Hematopoietic multipotent progenitor cell treated with erythropoietin and hydrocortisone succinate and interleukin-3 and kit ligand, for 6 days (in vitro differentiated cells): ENCODE results near the gene KAZN.

Source experiments
- DNase-seq: peaks from one replicate; pipeline ENCODE4 v3.0.0-alpha.2; 2015

KAZN gene

DNA sequence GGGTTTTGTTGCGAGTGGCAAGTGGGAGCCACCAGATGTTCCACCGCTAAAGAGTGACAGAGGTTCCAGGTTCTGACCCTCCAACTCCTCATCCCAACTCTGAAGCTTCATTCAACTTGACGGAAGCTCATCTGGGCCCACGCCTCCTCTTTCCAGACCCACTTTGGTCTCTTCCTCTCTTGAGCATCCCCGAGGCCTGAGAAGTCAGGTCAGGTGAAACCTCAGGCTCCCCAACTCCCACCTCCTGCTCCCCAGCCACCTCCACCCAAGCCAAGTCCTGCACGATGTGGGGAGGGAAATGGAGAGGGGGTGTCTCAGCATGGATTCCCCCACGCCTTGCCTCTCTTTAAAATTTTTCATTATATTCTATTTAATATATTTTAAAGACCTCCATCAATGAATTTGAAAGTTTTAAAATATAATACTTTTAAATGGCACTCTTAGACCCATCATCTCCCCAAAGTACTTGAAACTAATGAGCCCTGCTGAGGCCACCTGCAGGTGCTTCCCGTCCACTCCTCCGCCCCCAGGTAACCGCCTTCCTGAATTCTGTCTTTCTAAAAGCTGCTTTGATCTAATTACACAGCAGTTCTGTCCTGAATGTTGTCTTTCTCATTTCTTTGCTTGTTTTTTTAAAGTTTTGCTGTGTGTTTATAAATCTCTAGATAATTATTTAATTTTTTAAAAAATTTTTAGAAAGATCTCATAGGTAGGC, 238.1 kb downstream of the KAZN start:
- no peak for DNase-seq

DNA sequence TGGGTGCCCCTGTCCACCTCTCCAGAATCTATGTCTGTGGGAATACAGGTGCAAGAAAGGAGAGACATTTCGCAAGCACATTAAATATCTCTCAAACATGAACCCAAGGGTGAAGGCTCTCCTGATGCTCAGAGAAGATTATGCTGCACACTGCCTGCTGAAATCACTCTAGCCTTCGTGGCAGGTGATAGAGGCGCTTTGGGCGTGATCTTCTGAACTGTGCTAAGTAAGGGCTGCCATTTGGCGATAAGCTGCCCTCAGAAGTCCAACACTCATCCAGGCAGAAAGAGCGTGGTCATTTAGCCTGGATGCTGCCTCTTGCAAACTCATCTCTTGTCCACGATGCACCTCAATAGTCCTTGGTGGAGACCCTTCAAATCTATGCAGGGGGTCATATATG, 241.9 kb downstream of the KAZN start:
- no peak for DNase-seq

DNA sequence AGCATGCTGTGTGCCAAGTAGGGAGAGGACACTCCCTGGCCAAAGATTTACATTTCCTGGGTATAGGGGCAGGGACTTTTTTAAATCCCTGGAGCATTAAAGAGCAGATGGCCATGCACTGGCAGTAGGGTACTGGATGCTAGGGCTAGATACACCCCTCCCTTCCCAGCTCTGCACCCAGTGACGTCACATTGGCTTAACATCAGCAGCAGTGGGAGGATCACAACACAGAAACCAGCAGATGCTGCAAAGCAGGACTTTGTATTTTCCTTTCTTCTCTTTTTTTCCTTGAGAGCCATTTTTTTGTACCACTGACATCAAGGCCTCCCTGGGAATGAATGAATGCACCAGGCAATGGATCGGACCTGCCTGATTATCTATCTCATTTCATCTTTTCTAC, 243.0 kb downstream of the KAZN start:
- no peak for DNase-seq

DNA sequence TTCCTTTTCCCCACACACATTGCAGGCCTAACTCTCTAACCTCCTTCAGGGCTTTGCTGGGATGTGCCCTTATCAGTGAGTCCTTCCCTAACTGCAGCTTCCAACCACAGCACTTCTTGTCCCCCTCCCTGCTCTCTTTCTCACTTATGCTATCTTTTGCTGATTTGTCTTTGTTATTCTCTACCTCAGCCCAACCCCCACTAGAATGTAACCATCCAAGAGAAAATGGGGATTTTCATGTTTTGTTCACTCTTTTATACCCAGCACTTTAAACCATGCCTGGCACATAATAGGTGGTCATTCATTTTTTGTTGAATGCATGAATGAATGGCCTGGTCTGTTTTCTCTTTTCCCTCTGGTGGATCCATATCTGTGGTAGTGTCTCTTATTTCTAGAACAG, 243.5 kb downstream of the KAZN start:
- DNase-seq, result no peak

DNA sequence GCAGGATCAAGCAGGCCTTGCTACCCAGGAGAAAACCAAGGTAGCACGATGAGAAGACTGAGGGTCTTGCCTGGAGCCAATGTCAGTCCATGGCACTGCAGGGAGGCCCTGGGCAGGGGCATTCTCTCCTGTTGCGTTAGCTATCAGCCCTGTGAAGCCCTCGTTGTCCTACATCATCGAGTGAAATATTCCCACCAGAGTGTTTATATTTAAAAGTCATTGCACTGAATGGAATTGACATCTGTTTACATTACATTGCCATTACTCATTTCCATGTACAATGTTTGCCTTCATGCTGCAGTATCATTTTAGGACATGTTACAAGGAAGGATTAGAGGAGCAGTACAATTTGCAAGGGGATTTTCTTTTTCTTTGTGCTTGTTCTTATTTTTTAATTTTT, 243.9 kb downstream of the KAZN start:
- no peak for DNase-seq

DNA sequence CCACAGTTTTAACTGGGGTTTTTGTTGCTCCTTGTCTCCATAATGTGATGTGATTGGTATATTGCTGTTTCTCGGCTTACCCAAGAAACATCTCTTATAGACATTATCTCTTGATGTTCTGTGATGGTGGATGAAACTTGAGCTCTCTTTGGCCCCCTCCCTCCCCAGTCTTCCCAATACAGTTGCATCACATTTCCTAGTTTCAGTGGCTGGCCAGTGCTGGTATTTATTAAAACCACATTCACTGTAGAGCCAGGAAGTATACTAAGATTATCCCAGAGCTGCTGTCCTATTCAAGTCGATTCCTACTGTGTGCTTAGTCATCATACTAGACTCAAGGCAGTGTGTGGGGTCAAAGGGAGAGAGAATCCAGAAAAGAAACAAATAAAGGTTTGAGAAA, 244.4 kb downstream of the KAZN start:
- no peak for DNase-seq

DNA sequence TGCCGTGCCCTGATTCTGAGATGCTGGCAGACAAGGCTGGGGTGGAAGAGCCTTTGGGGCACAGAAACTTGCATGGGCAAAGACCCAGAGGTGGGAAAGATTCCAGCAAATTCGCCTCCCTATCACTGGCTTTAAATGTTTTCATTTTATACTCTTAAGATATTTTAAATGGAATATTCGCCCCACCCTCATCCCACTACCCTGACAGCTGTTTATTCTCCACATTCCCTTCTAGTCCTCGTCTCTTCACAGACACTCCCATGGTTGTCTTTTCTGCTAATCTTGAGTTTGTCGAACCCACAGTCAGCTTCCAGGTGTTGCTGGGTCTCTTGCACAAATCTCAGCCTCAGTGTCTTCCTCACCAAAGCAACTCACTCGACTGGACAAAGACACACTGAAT, 245.0 kb downstream of the KAZN start:
- DNase-seq, result no peak

DNA sequence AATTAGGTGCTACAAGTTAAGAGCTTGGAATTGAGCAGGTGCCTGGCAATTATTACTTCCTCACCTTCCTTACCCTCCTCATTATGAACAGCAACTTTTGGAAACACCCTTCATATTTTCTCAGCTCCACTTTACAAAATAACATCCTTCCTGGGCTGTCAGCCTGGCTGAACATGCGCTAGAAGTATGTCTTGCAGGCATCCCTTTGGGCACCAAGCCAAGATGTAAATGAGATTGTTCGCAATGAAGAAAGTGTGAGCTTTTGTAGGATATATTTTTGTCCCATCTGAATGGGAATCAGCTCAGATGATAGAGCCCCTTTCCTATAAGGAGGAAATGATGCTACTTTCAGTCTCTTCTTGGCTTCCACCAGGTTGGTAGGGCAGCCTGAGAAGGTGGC, 245.9 kb downstream of the KAZN start:
- no peak for DNase-seq

DNA sequence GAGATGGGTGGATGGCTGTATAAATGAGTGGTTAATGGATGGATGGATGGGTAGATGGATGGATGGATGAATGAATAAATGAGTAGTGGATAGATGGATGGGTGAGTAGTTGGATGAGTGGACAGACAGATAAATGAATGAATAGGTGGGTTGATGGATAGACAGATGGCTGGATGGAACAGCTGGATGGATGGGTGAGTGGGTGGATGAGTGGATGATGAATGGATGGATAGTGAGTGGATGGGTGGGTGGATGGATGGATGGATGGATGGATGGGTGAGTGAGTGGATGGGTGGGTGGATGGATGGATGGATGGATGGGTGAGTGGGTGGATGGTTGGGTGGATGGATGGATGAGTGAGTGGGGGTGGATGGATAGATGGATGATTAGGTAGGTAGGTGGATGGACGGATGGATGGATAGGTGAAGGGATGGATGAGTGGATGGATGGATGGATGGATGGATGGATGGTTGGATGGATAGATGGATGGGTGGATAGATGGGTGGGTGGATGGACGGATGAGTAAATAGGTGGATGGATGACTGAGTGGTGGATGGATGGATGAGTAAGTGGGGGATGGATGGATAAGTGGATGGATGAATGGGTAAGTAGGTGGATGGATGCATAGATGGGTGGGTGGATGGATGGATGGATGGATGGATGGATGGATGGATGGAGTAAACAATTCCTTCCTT, 246.6 kb downstream of the KAZN start:
- no peak for DNase-seq

DNA sequence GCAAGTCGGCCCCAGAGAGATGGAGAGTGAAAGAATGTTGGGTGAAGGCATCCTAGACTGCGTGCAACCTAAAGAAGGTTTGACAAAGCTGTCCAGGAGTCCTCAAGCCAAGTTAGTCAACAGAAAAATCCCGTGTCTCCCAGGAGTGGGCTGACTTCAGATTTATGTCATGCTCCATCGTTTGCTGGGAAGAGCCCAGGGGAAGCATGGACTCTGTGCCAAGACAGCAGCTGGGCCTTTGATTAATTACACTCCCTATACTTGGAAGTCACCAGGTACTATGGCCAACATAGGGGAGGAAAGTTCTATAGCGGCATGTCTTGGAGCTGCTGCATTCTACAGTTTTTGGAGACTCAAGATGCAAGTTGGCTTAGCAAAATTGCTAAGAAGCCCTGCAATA, 247.4 kb downstream of the KAZN start:
- DNase-seq, result no peak

DNA sequence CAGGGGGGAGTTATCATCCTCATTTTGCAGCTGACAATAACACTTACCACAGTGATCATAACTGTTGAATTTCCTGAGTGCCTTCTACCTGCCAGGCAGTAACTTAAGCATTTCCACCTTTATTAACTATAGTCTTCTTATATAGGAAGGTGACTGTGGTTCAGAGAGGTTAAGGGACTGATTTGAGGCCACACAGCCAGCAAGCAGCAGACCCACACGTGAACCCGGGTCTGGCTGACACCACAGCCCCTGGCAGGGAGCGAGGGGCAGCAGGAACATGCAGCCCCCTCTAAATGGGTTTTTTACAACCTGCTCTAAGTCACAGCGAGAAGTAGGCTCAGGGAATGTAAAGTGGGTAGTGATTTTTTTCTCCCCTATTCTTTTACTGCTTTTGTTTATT, 248.2 kb downstream of the KAZN start:
- no peak for DNase-seq

DNA sequence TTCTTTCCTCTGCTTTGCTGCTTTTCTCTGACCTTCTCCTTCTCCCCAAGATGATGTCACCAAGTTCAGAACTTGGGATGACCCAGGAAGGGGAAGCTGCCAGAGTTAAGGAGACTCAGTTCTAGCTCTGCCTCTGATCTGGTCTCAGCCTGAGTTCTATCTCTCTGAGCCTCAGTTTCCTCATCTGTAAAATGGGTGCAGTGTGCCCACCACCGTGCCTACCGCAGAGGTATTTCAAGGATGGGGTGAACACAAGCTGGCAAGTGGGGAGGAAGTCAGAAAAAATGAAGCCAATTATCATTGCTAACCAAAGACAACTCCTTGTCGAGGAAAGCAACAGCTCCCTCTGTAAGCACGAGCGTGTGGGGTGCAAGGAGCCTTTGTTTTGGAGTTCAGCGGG, 249.7 kb downstream of the KAZN start:
- no peak for DNase-seq

DNA sequence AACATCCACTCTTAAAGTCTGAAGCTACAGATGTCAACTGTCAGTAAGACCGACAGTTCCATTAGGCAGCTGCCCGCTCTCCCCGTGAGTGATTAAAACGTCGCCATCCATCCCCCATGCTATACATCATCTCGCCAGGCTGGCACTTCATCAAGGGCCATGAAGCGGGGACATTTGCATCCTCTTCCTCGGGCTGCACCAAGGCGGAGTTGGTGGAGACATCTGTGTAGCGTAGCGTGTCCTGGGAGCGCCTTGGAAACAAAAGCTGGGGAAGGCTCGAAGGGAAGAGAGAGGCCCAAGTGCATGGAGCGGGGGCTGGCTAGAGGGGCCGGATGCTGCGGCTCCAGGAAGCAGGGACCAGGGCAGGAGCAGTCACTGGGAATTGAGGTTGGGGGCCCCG, 250.1 kb downstream of the KAZN start:
- no peak for DNase-seq

DNA sequence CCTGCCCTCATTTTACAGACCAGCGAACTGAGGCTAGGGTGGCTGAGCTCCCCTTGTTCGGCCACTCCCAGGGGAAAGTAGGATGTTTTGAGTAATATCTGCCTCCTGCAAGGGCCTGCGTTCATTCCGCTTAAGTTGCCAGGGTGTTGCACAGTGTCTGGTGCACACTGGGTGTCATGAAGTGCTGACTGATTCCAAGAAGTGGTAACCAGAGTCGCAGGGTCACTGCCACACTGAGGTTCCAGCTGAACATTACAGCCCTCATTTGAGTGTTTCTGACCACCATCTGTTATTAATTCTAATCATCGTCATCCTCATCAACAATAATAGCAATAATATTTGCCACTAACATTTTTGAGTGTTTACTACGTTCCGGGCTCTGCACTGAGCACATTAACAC, 250.6 kb downstream of the KAZN start:
- no peak for DNase-seq

DNA sequence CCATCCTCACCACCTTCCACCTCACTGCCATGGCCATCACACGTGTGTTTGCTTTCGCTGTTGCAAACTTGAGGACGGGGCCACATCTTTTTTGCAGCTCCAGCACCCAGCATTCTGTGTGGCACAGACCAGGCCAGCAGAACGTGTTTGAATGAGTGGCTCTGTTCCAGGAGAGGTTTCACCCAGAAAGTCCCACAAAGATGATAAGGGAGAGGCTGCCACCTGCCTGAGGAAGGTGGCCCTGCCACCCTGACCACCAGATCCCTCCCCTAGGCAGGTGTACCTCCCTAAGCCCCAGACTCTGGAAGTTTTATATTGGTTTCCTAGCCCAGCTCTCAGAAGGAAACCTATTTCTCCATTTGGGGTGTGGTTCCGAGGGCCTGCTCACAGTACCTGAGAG, 252.1 kb downstream of the KAZN start:
- DNase-seq, result peak; percentile 59

DNA sequence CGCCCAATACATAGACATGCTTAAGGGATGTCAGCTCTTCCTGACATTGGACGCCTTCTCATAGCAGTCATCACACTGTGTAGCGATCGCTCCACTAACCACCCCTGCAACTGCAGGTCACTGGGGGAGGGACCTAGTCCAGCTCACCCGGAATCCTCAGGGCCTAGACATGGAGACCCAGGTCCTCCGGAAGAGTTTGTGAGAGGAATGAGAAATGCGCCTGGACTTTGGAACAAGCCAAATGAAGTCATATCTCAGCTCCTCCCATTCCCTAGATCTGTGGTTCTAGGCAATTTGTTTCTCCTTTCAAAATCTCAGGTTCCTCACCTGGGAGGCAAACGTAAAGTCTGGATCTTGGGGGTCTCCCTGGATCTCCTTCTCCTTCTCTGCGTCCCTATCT, 253.3 kb downstream of the KAZN start:
- no peak for DNase-seq

DNA sequence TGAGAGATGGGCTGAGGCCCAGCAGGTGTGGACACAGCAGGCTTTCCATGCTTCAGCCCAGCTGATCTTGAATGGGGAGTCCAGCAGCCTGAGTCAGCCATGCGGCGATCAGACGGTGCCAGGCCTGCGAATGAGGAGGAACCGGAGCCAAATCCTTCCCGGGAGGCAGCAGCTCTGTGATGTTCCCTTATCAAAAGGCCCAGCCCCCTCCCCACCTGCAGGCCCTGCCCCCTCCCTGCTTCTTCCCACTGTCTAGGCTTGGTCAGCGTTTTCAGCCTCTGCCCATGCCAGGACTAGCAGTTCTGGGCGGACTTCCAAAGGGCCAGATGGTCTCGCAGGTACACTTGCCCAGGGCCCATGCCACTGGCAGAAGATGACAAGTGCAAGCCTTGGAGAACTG, 253.8 kb downstream of the KAZN start:
- DNase-seq, result no peak

DNA sequence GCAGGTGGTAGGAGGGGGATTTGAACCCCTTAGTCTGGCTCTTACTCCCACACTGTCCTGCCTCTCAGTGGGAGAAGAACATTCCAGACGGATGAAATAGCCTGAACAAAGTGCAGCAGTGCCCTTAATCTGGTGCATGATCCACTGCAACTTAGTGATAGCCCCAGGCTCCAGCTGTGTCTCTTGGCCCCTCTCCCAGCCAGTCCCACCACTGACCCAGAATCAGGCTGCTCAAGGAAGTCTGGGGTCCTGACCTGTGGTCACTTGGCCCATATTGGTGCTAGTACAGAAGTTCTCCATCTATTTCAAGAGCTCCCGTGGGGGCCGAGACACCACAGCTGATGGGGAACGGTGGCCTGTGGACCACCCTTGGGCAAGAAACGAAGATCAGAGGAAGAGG, 255.0 kb downstream of the KAZN start:
- no peak for DNase-seq

DNA sequence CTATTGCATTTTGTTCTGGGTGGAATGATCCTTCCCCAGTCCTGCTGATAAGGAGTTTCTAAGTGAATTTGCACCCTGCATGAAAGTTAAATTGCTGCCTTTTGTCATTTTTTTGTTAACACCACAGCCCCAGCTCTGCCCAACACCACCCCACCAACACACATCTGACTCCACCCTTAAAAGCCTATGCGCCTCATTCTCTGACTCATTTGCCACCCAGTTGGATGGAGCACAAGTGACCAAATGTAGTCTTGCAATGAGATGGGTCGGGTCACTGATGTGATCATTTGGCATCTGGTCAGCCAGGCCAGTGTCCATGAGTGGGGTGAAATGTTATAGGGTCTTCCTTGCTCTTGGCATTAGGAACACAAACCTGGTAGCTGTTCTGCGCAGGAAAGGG, 256.8 kb downstream of the KAZN start:
- DNase-seq, result no peak

DNA sequence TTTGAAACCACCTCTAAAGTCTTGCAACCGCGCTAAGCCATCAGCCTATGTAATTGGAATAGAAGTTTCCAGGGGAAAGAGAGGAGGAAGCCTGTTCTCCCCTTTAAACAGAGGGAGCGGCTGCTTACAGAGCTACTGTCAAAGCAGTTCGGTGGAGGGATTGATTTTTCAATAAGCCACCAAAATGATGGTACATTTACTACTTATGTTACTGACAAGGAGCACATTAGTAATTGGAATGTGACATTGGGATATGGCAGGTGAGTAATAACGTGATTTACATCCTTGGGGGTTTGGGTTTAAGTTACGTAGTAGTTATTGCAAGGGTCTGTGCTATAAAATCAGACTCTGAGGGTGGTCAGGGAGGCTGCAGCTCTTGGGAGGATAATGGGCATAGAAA, 257.3 kb downstream of the KAZN start:
- DNase-seq, result no peak

DNA sequence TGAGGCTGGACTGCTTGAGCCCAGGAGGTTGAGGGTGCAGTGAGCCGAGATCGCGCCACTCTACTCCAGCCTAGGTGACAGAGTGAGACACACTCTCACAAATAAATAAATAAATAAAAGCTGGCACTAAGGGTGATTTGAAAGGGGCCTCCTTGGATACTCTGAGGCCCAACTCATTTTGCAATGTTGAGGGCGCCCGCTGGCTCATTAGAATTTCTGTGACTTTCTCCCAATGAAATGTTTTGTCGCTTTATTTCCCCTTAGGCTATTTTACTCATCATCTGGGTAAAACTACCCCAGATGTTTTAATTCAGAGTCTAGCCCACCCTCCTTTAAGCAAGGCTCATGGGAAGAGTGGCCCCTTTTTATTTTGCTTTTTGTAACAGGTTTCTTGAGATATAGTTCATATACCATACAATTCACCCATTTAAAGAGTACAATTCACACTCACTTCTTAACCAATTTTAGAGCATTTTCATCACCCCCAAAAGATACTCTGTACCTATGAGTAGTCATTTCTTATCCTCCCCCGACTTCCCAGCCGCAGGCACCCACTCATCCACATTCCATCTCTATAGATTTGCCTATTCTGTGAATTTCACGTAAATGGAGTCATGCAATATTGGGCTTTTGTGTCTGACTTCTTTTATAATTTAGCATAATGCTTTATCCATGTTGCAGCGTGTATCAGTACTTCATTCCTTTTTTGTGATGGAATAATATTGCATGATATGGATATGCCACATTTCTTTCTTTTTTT, 259.1 kb downstream of the KAZN start:
- DNase-seq, result no peak

DNA sequence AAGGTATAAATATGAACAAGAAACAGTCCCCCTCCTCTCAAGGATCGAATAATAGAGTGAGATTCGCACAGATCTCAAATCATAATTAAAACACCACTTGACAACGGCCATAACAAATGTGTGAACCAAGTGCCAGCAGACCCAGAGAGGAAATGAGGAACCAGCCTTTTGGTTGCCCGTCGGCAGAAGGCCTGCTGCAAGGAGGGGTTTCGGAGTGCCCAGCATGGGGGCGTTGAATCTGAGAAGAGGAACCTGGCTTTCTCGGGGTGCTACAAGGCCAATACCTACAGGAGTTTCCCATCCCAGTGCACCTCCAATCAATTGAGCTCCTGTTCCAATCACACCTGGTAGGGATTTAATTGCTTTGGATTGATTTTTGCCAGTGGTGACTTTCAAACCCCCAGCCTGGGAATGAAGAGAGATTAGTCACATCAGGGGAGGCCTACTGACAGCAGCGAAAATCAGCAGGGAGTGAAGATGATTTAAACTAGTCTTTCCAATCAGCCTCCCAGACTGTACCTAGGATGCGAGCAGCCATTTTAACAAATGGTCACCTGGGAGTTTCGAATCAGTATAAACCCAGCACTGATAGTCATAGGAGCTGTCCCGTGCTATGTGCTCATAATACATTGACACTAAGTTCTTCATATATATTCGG, 263.8 kb downstream of the KAZN start:
- no peak for DNase-seq

DNA sequence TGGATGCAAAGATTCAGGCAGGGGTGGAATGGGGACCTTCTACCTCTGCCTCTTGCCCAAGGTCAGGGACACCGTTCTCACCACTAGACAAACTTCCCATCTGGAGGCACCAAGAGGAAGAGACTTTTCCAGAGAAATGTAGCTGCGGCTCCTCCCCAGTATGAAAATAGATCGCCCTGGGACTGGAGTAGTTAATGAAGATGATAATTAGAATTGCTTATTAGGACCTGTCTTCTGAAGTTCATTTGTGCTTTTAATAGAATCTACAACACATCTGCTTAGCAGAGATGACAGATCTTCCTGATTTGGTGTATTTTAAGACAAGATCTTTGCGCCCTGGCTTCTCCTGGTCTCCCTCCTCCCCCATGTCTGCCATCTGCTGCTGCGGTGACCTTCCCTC, 266.6 kb downstream of the KAZN start:
- no peak for DNase-seq
